Measurements from ENCODE around the gene SUCNR1. TPM values are rescaled to one million over a fixed set of nuclear protein-coding genes. Genes with fewer than 3 reads are reported as not detected.

The SUCNR1 gene, protein sequence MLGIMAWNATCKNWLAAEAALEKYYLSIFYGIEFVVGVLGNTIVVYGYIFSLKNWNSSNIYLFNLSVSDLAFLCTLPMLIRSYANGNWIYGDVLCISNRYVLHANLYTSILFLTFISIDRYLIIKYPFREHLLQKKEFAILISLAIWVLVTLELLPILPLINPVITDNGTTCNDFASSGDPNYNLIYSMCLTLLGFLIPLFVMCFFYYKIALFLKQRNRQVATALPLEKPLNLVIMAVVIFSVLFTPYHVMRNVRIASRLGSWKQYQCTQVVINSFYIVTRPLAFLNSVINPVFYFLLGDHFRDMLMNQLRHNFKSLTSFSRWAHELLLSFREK
- total RNA-seq = 3.1 TPM

DNA sequence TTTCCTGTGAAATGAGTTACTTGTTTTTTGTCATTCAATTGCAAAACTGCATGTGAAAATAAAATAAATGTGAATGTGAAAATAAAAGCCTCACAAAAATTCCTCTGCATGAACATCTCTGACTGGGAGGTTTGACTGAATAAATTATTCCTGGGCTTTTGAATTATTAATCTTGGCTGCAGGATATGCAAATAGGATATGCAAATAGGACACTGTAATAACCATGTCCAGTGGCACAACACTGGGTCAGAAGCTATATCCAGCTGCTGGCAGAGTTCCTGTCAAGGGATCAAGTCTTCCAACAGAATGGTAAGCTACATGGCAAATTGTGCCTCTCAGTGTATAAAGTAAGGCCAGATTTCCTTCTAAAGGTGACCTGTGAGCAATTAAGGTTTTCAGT is at the start of gene SUCNR1:
TSS of gene SUCNR1 (plus strand) at position 246 of the 400 bp plus-strand sequence. CDS start 6,250 bp downstream, outside the sequence.
- TF ChIP-seq, protein P1, sequence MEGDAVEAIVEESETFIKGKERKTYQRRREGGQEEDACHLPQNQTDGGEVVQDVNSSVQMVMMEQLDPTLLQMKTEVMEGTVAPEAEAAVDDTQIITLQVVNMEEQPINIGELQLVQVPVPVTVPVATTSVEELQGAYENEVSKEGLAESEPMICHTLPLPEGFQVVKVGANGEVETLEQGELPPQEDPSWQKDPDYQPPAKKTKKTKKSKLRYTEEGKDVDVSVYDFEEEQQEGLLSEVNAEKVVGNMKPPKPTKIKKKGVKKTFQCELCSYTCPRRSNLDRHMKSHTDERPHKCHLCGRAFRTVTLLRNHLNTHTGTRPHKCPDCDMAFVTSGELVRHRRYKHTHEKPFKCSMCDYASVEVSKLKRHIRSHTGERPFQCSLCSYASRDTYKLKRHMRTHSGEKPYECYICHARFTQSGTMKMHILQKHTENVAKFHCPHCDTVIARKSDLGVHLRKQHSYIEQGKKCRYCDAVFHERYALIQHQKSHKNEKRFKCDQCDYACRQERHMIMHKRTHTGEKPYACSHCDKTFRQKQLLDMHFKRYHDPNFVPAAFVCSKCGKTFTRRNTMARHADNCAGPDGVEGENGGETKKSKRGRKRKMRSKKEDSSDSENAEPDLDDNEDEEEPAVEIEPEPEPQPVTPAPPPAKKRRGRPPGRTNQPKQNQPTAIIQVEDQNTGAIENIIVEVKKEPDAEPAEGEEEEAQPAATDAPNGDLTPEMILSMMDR (IDR thresholded peaks at IDR 0.05) = no peak
- no peak within 1 kb of the TSS for H3K4me3 ChIP-seq
- no peaks in the 10 kb centered on the region for H3K9me3 ChIP-seq
- H3K27me3 ChIP-seq = no peaks in the 10 kb centered on the region
- intact Hi-C loops (cut with DNase I) = no loop called here
- peaks cover 0 to 6% of the 10 kb centered on the region in 2 donors for H3K4me1 ChIP-seq
- DNase-seq (ENCODE audit: low spot score in 2 of 2) = no peak
- no peaks in the 10 kb centered on the region for H3K36me3 ChIP-seq
- H3K27ac ChIP-seq = no peak within 1 kb of the TSS

DNA sequence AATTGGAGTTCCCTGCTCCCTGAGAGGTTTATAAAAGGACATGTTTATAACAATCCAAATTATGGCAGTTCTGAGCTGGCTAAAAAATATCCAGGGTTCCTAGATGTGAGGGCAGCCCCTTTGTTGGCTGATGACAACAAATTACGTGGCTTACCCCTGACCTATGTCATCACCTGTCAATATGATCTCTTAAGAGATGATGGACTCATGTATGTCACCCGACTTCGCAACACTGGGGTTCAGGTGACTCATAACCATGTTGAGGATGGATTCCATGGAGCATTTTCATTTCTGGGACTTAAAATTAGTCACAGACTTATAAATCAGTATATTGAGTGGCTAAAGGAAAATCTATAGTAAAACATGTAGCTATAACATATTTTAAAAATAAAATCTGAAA is 45.6 kb upstream of the SUCNR1 start:
- Histone ChIP-seq H3K27ac (no peak overlapping the region), H3K4me1 (no peaks in the 10 kb centered on the region), H3K36me3 (no peaks in the 10 kb centered on the region), H3K9me3 (no peaks in the 10 kb centered on the region), H3K27me3 (no peaks in the 10 kb centered on the region), H3K4me3 (no peak overlapping the region)
- TF ChIP-seq, protein P1 (IDR thresholded peaks at IDR 0.05) = no peak
- no peak for DNase-seq (ENCODE audit: low spot score in 2 of 2)
- intact Hi-C loops (cut with DNase I) = no loop called here

DNA sequence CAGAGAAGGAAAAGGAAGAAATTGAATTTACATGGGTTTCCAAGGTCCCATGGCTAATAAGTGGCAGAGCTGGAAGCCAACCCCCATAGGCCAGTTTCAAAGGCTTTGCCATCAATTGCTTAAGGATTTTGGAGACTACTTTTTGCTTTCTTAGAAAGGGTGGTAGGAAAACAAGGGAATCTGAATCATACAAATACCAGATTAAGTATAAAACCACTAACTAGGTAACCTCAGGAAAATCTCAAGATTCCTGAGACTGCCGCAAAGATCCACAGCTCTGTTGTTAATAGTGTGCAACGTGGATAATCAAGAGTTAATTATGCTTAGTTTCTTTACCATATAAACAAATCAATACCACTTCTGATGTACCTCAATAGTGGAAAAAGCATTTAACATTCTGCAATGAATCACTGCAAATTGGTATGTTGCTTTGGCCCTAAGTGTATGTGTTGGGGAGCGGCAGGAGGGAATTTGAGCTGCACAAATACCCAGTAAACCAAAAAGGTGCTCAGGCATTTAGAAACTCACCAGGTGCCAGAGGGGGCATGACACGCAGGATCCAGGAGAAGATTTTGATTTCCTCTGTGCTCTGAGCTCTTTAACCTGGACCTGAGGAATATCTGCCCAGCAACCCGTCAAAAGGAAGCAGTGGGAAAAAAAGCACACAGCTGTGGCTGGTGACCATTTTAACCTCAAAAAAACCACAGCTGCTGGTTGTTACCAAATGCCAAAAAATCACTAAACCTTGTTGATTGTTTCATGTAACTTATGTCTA is 37.5 kb upstream of the SUCNR1 start:
- H3K4me3 ChIP-seq = no peak overlapping the region
- TF ChIP-seq, protein P1 (IDR thresholded peaks at IDR 0.05) = no peak
- peaks cover 0 to 4% of the 10 kb centered on the region in 2 donors for H3K4me1 ChIP-seq
- H3K36me3 ChIP-seq = no peaks in the 10 kb centered on the region
- H3K27me3 ChIP-seq = no peaks in the 10 kb centered on the region
- H3K27ac ChIP-seq = no peak overlapping the region
- DNase-seq (ENCODE audit: low spot score in 2 of 2) = no peak
- H3K9me3 ChIP-seq = no peaks in the 10 kb centered on the region
- intact Hi-C loops (cut with DNase I) = loop anchor here (5.0 to 10.0 kb wide), 3 partner anchors 171 to 609 kb away; no protein-coding TSS in a partner anchor

DNA sequence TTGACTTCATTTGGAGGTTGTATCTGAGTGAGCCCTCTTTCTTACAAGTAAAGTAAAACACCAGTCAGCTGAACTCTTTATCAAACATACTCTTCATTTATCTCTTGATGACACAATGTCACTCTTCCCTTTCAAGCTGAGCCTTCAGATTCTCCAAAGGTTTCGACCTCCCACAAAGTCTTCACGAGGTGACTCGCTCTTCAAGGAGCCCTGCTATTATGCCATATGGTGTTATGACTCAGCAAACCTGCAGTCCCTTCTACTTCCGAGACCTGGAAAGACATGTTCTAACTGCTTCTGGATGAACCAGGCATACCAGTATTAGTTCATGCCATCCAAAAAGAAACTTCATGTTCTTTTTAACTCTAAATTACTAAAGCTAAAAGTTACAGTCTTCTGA is 36.4 kb upstream of the SUCNR1 start:
- peaks cover 0 to 4% of the 10 kb centered on the region in 2 donors for H3K4me1 ChIP-seq
- H3K36me3 ChIP-seq = no peaks in the 10 kb centered on the region
- no peak for DNase-seq (ENCODE audit: low spot score in 2 of 2)
- H3K4me3 ChIP-seq = no peak overlapping the region
- TF ChIP-seq, protein P1 (IDR thresholded peaks at IDR 0.05) = no peak
- H3K27ac ChIP-seq = no peak overlapping the region
- no peaks in the 10 kb centered on the region for H3K27me3 ChIP-seq
- H3K9me3 ChIP-seq = no peaks in the 10 kb centered on the region
- intact Hi-C loops (cut with DNase I) = loop anchor here (5.0 to 10.0 kb wide), 3 partner anchors 172 to 610 kb away; no protein-coding TSS in a partner anchor

DNA sequence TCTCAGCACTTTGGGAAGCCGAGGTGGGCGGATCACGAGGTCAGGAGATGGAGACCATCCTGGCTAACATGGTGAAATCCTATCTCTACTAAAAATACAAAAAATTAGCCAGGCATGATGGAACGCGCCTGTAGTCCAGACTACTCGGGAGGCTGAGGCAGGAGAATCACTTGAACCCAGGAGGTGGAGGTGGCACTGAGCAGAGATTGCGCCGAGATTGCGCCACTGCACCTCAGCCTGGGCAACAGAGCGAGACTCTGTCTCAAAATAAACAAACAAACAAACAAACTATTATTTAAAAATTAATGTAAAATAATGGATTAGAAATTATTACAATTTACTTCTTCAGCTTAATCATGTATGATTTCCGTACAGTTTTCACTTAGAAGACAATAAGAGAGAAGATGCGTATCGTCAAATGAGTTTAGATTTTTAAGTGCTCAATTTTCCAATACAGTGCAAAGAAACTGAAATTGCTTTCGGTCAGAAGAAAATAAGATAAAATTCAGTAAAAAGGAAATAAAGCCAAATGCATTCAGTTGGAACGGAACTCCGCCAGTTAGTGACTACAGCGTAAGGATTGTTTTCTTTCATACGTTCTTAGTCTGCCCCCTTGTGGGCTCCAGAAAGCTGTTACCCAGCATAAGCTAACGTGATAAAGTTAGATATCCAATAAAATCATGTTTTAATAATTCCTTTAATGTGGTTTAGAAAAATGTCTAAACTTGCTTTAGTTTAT is 34.7 kb upstream of the SUCNR1 start:
- Histone ChIP-seq H3K4me3 (peak overlapping the region in 1 of 2 donors; percentile 41), H3K27me3 (no peaks in the 10 kb centered on the region), H3K4me1 (peaks cover 0 to 4% of the 10 kb centered on the region in 2 donors), H3K9me3 (no peaks in the 10 kb centered on the region), H3K36me3 (no peaks in the 10 kb centered on the region), H3K27ac (no peak overlapping the region)
- intact Hi-C loops (cut with DNase I) = loop anchor here (1.0 to 10.0 kb wide), 5 partner anchors 78 to 611 kb away; no protein-coding TSS in a partner anchor
- DNase-seq (ENCODE audit: low spot score in 2 of 2) = peak in 1 of 2 donors; percentile 70
- TF ChIP-seq, protein P1 (IDR thresholded peaks at IDR 0.05) = peak; percentile 68 to 88 (median 78)

Data from ascending aorta (tissue), 2 donors.